ENCODE data around the gene APBB1.

The APBB1 gene

GRCh38 chr11:6405052-6405667 is 13.7 kb downstream of the APBB1 start:
- H3K27me3 ChIP-seq (ENCODE audit: control insufficient read depth, insufficient read depth, low read length), result no peaks in the 10 kb centered on the region
- no peak overlapping the region for H2AFZ ChIP-seq
- H3K79me2 ChIP-seq, result no peaks in the 10 kb centered on the region
- no peaks in the 10 kb centered on the region for H3K4me1 ChIP-seq
- H3K36me3 ChIP-seq (ENCODE audit: control insufficient read depth, insufficient read depth, low read length), result no peaks in the 10 kb centered on the region
- H3K4me3 ChIP-seq (ENCODE audit: low read depth, low read length), result no peak overlapping the region
- no peaks in the 10 kb centered on the region for H3K9me3 ChIP-seq (ENCODE audit: control insufficient read depth, low read length)
- no peak overlapping the region for H3K9ac ChIP-seq
- H3K4me2 ChIP-seq (ENCODE audit: low read length), result no peak overlapping the region
- no peak for TF ChIP-seq CTCF (IDR thresholded peaks at IDR 0.05)
- no peak overlapping the region for H3K27ac ChIP-seq

- no peaks in the 10 kb centered on the region for H3K4me1 ChIP-seq
- TF ChIP-seq CTCF (IDR thresholded peaks at IDR 0.05), result no peak
- H3K4me2 ChIP-seq (ENCODE audit: low read length), result no peak overlapping the region
- H3K9ac ChIP-seq, result no peak overlapping the region
- H3K79me2 ChIP-seq, result no peaks in the 10 kb centered on the region
- no peaks in the 10 kb centered on the region for H3K27me3 ChIP-seq (ENCODE audit: control insufficient read depth, insufficient read depth, low read length)
- H3K27ac ChIP-seq, result no peak overlapping the region
- no peaks in the 10 kb centered on the region for H3K36me3 ChIP-seq (ENCODE audit: control insufficient read depth, insufficient read depth, low read length)
- H2AFZ ChIP-seq, result no peak overlapping the region
- no peaks in the 10 kb centered on the region for H3K9me3 ChIP-seq (ENCODE audit: control insufficient read depth, low read length)
- no peak overlapping the region for H3K4me3 ChIP-seq (ENCODE audit: low read depth, low read length)
These were observed 14.4 kb downstream of the APBB1 start for GRCh38 chr11:6404342-6405051.

- Histone ChIP-seq H3K36me3 (ENCODE audit: control insufficient read depth, insufficient read depth, low read length) (no peaks in the 10 kb centered on the region), H3K27ac (no peak overlapping the region), H3K4me2 (ENCODE audit: low read length) (no peak overlapping the region), H3K27me3 (ENCODE audit: control insufficient read depth, insufficient read depth, low read length) (no peaks in the 10 kb centered on the region), H3K9me3 (ENCODE audit: control insufficient read depth, low read length) (no peaks in the 10 kb centered on the region), H2AFZ (no peak overlapping the region), H3K4me3 (ENCODE audit: low read depth, low read length) (no peak overlapping the region), H3K4me1 (no peaks in the 10 kb centered on the region), H3K9ac (no peak overlapping the region), H3K79me2 (no peaks in the 10 kb centered on the region)
- TF ChIP-seq CTCF (IDR thresholded peaks at IDR 0.05), result no peak
These were observed 15.4 kb downstream of the APBB1 start for GRCh38 chr11:6403539-6403938.

GRCh38 chr11:6402561-6402981 is 16.3 kb downstream of the APBB1 start:
- Histone ChIP-seq H3K9me3 (ENCODE audit: control insufficient read depth, low read length) (no peaks in the 10 kb centered on the region), H3K27ac (no peak overlapping the region), H3K4me3 (ENCODE audit: low read depth, low read length) (no peak overlapping the region), H3K4me2 (ENCODE audit: low read length) (no peak overlapping the region), H3K36me3 (ENCODE audit: control insufficient read depth, insufficient read depth, low read length) (no peaks in the 10 kb centered on the region), H2AFZ (no peak overlapping the region), H3K9ac (no peak overlapping the region), H3K27me3 (ENCODE audit: control insufficient read depth, insufficient read depth, low read length) (no peaks in the 10 kb centered on the region), H3K4me1 (no peaks in the 10 kb centered on the region), H3K79me2 (no peaks in the 10 kb centered on the region)
- no peak for TF ChIP-seq CTCF (IDR thresholded peaks at IDR 0.05)

GRCh38 chr11:6402061-6402470 is 16.8 kb downstream of the APBB1 start:
- Histone ChIP-seq H3K4me2 (ENCODE audit: low read length) (no peak overlapping the region), H3K9ac (no peak overlapping the region), H3K27me3 (ENCODE audit: control insufficient read depth, insufficient read depth, low read length) (no peaks in the 10 kb centered on the region), H3K4me3 (ENCODE audit: low read depth, low read length) (no peak overlapping the region), H3K36me3 (ENCODE audit: control insufficient read depth, insufficient read depth, low read length) (no peaks in the 10 kb centered on the region), H3K9me3 (ENCODE audit: control insufficient read depth, low read length) (no peaks in the 10 kb centered on the region), H2AFZ (no peak overlapping the region), H3K79me2 (no peaks in the 10 kb centered on the region), H3K4me1 (no peaks in the 10 kb centered on the region), H3K27ac (no peak overlapping the region)
- no peak for TF ChIP-seq CTCF (IDR thresholded peaks at IDR 0.05)
